Loucy (cell line): ENCODE measurements around the gene PAF1.

Experiments
- H2AFZ ChIP-seq: fragments of 200-600 bp; sonication (generic); 2 replicates; pipeline ENCODE4 v1.6.0; 2016; ENCODE audit warnings: antibody characterized with exemption, mild to moderate bottlenecking, low read length, moderate library complexity
- H3F3A ChIP-seq: fragments of 200-600 bp; 2 replicates; pipeline ENCODE4 v1.6.0; 2016; ENCODE audit warnings: antibody characterized with exemption, low read depth, mild to moderate bottlenecking
- H3K27me3 ChIP-seq: fragments of 200-600 bp; sonication (generic); 2 replicates; pipeline ENCODE4 v1.6.1; 2014; ENCODE audit warnings: low read length, mild to moderate bottlenecking; ENCODE audit not compliant: insufficient read depth, poor library complexity, severe bottlenecking
- H3K36me3 ChIP-seq: fragments of 200-600 bp; sonication (generic); 2 replicates; pipeline ENCODE4 v1.6.1; 2016; ENCODE audit warnings: low read length; ENCODE audit not compliant: insufficient read depth
- H3K4me1 ChIP-seq: fragments of 200-600 bp; sonication (generic); 2 replicates; pipeline ENCODE4 v1.5.1; 2014; ENCODE audit warnings: low read length, mild to moderate bottlenecking; ENCODE audit not compliant: insufficient read depth, poor library complexity, severe bottlenecking
- H3K4me2 ChIP-seq: fragments of 200-600 bp; sonication (generic); 2 replicates; pipeline ENCODE4 v1.6.0; 2014; ENCODE audit warnings: antibody characterized with exemption, low read length, low read depth, mild to moderate bottlenecking; ENCODE audit not compliant: poor library complexity, severe bottlenecking
- H3K4me3 ChIP-seq: fragments of 200-600 bp; sonication (generic); 2 replicates; pipeline ENCODE4 v1.5.1; 2014; ENCODE audit warnings: low read length, mild to moderate bottlenecking, mixed read lengths; ENCODE audit not compliant: poor library complexity, severe bottlenecking
- H3K79me2 ChIP-seq: fragments of 200-600 bp; sonication (generic); 2 replicates; pipeline ENCODE4 v1.6.1; 2014; ENCODE audit warnings: low read length; ENCODE audit not compliant: insufficient read depth
- H3K9ac ChIP-seq: fragments of 200-600 bp; sonication (generic); 2 replicates; pipeline ENCODE4 v1.6.0; 2014; ENCODE audit warnings: mild to moderate bottlenecking, low read depth, low read length, moderate library complexity; ENCODE audit not compliant: poor library complexity, severe bottlenecking
- H3K9me2 ChIP-seq: fragments of 200-600 bp; sonication (generic); replicated peaks from 2 replicates; pipeline ENCODE4 v1.6.1; 2016; ENCODE audit warnings: low read depth, low read length, mixed read lengths
- H3K9me3 ChIP-seq: fragments of 200-600 bp; sonication (generic); 2 replicates; pipeline ENCODE4 v1.6.1; 2014; ENCODE audit warnings: mild to moderate bottlenecking, antibody characterized with exemption, low read length, low read depth; ENCODE audit not compliant: insufficient read depth
- H4K20me1 ChIP-seq: fragments of 200-600 bp; sonication (generic); 2 replicates; pipeline ENCODE4 v1.6.0; 2014; ENCODE audit warnings: antibody characterized with exemption, low read length, mild to moderate bottlenecking; ENCODE audit not compliant: insufficient read depth, poor library complexity, severe bottlenecking
- CTCF ChIP-seq: fragments of 200-600 bp; sonication (generic); conservative IDR thresholded peaks from 2 replicates; pipeline ENCODE4 v1.5.1; 2014; ENCODE audit warnings: mild to moderate bottlenecking, antibody characterized with exemption, low read length
- EZH2phosphoT487 ChIP-seq: fragments of 200-600 bp; IDR thresholded peaks from 2 replicates; pipeline ENCODE4 v1.6.1; 2018; ENCODE audit warnings: antibody characterized with exemption, mild to moderate bottlenecking, moderate library complexity, borderline replicate concordance

The PAF1 gene

GRCh38 chr19:39435499-39436349, 44.8 kb upstream of the PAF1 start, which contains the start of gene RPS16:
RPS16 (minus strand) TSS chr19:39435949; CDS start chr19:39435895, 54 bp downstream.
- Histone ChIP-seq H3K9me3 (no peaks in the 10 kb centered on the region), H3K4me2 (peak within 1 kb of the TSS; percentile 92), H3K9me2 (no peaks in the 10 kb centered on the region), H3K79me2 (peaks cover 43% of the 10 kb centered on the region), H3K36me3 (peaks cover 30% of the 10 kb centered on the region), H3F3A (no peaks in the 10 kb centered on the region), H3K9ac (peak within 1 kb of the TSS; percentile 100), H4K20me1 (peaks cover 35% of the 10 kb centered on the region), H3K4me3 (peak within 1 kb of the TSS; percentile 100), H2AFZ (peak within 1 kb of the TSS; percentile 28; the same call in 1 of the 2 replicates), H3K27me3 (peaks cover 5% of the 10 kb centered on the region), H3K4me1 (peaks cover 24% of the 10 kb centered on the region)
- TF ChIP-seq EZH2phosphoT487 (no peak), CTCF (no peak)

- TF ChIP-seq EZH2phosphoT487 (no peak), CTCF (no peak)
- H3K9me2 ChIP-seq = no peaks in the 10 kb centered on the region
- H3K9ac ChIP-seq = peak overlapping the region; percentile 100
- H3K4me1 ChIP-seq = peaks cover 24% of the 10 kb centered on the region
- H3K4me3 ChIP-seq = peak overlapping the region; percentile 100
- peaks cover 43% of the 10 kb centered on the region for H3K79me2 ChIP-seq
- H3K27me3 ChIP-seq = peaks cover 5% of the 10 kb centered on the region
- H3K36me3 ChIP-seq = peaks cover 30% of the 10 kb centered on the region
- peak overlapping the region; percentile 92 for H3K4me2 ChIP-seq
- H3K9me3 ChIP-seq = no peaks in the 10 kb centered on the region
- peaks cover 35% of the 10 kb centered on the region for H4K20me1 ChIP-seq
- H2AFZ ChIP-seq = no peak overlapping the region
- no peaks in the 10 kb centered on the region for H3F3A ChIP-seq
Observed at GRCh38 chr19:39434123-39435076, 43.5 kb upstream of the PAF1 start.

- no peaks in the 10 kb centered on the region for H3F3A ChIP-seq
- peak overlapping the region; percentile 100 for H3K4me3 ChIP-seq
Observed at GRCh38 chr19:39433480-39434079, 42.7 kb upstream of the PAF1 start.

More at GRCh38 chr19:39433480-39434079, 42.7 kb upstream of the PAF1 start:
- Histone ChIP-seq H3K9me2 (no peaks in the 10 kb centered on the region), H3K4me1 (peaks cover 24% of the 10 kb centered on the region), H2AFZ (no peak overlapping the region), H3K4me2 (peak overlapping the region; percentile 92), H3K9ac (peak overlapping the region; percentile 100), H3K27me3 (peaks cover 5% of the 10 kb centered on the region), H3K9me3 (no peaks in the 10 kb centered on the region), H3K36me3 (peaks cover 30% of the 10 kb centered on the region), H3K79me2 (peaks cover 43% of the 10 kb centered on the region), H4K20me1 (peaks cover 35% of the 10 kb centered on the region)
- no peak for TF ChIP-seq CTCF
- TF ChIP-seq EZH2phosphoT487 = no peak
